Colonic mucosa (tissue), 4 donors: Measurements from ENCODE around the gene SEMA4D. TPM values are rescaled to one million over a fixed set of nuclear protein-coding genes. Genes with fewer than 3 reads are reported as not detected.

Source experiments
- DNase-seq: peaks from one replicate; pipeline ENCODE4 v3.0.0-alpha.2; 2020
- H3K27ac ChIP-seq: fragments of 200-600 bp; one replicate; pipeline ENCODE4 v1.8.0; 2021
- H3K27me3 ChIP-seq: fragments of 200-600 bp; one replicate; pipeline ENCODE4 v1.8.0; 2021
- H3K36me3 ChIP-seq: fragments of 200-600 bp; one replicate; pipeline ENCODE4 v1.8.0; 2021
- H3K4me1 ChIP-seq: fragments of 200-600 bp; one replicate; pipeline ENCODE4 v1.8.0; 2021; ENCODE audit warnings: mild to moderate bottlenecking
- H3K4me3 ChIP-seq: fragments of 200-600 bp; one replicate; pipeline ENCODE4 v1.8.0; 2021
- H3K9ac ChIP-seq, 2 donors: one replicate each; pipeline ENCODE4 v1.7.0; 2013; ENCODE audit warnings: control low read depth in 2 of 2, low read depth in 2 of 2, low read length in 2 of 2
- H3K9me3 ChIP-seq: fragments of 200-600 bp; one replicate; pipeline ENCODE4 v1.8.0; 2021
- CTCF ChIP-seq: fragments of 200-600 bp; IDR thresholded peaks from one replicate; pipeline ENCODE4 v1.8.0; 2022; ENCODE audit warnings: antibody characterized with exemption, mild to moderate bottlenecking
- intact Hi-C: fragments of 100-400 bp; cut with DNase I; formaldehyde crosslinking; loops from one replicate; pipeline ENCODE4 v1.14.1; 2022
- total RNA-seq, 2 donors: library from RNA; stranded (reverse); fragmentation: NEBNext Ultra II Directional in 1 of 2; extraction: Animal tissue kit (Norgen Biotek cat#: 25700) in 1 of 2; gene quantifications; one replicate each; pipeline ENCODE4 v1.2.1, GENCODE V29; 2021
- donor health status: healthy.
- donor health status: DM: no; HTN: no; CAD: no.
- donor health status: DM: no; HTN: no; CAD: no.

Gene SEMA4D
- total RNA-seq, 2 donors from 2014 or later: 14.7 to 19.0 TPM

GRCh38 chr9:89518466-89519365 is 20.8 kb upstream of the SEMA4D start:
- Histone ChIP-seq H3K9me3 (no peaks in the 10 kb centered on the region), H3K27ac (no peak overlapping the region), H3K9ac (no peak overlapping the region), H3K4me3 (no peak overlapping the region), H3K27me3 (no peaks in the 10 kb centered on the region), H3K36me3 (no peaks in the 10 kb centered on the region), H3K4me1 (peaks cover 2% of the 10 kb centered on the region)
- no peak for TF ChIP-seq CTCF
- no peak for DNase-seq
- intact Hi-C loops: no loop called here

GRCh38 chr9:89515416-89515815 is 17.5 kb upstream of the SEMA4D start:
- Histone ChIP-seq H3K27ac (no peak overlapping the region), H3K4me1 (peaks cover 2% of the 10 kb centered on the region), H3K4me3 (no peak overlapping the region), H3K9ac (no peak overlapping the region), H3K9me3 (no peaks in the 10 kb centered on the region), H3K27me3 (no peaks in the 10 kb centered on the region), H3K36me3 (no peaks in the 10 kb centered on the region)
- no peak for TF ChIP-seq CTCF
- DNase-seq: no peak
- intact Hi-C loops: no loop called here

- Histone ChIP-seq H3K27me3 (no peaks in the 10 kb centered on the region), H3K27ac (no peak overlapping the region), H3K36me3 (no peaks in the 10 kb centered on the region), H3K4me3 (no peak overlapping the region), H3K4me1 (peaks cover 2% of the 10 kb centered on the region), H3K9me3 (no peaks in the 10 kb centered on the region), H3K9ac (no peak overlapping the region)
- intact Hi-C loops: no loop called here
- DNase-seq: no peak
- no peak for TF ChIP-seq CTCF
Measured at GRCh38 chr9:89514956-89515355, 17.0 kb upstream of the SEMA4D start.

GRCh38 chr9:89514337-89514736 is 16.4 kb upstream of the SEMA4D start:
- H3K27me3 ChIP-seq: no peaks in the 10 kb centered on the region
- H3K4me1 ChIP-seq: no peaks in the 10 kb centered on the region
- no peaks in the 10 kb centered on the region for H3K9me3 ChIP-seq
- no peak for TF ChIP-seq CTCF
- H3K27ac ChIP-seq: no peak overlapping the region
- DNase-seq: no peak
- no peak overlapping the region for H3K4me3 ChIP-seq
- intact Hi-C loops: no loop called here
- H3K36me3 ChIP-seq: no peaks in the 10 kb centered on the region
- H3K9ac ChIP-seq: no peak overlapping the region

GRCh38 chr9:89513837-89514236 is 15.9 kb upstream of the SEMA4D start:
- Histone ChIP-seq H3K9ac (no peak overlapping the region), H3K9me3 (no peaks in the 10 kb centered on the region), H3K27me3 (no peaks in the 10 kb centered on the region), H3K27ac (no peak overlapping the region), H3K4me1 (no peaks in the 10 kb centered on the region), H3K4me3 (no peak overlapping the region), H3K36me3 (no peaks in the 10 kb centered on the region)
- no peak for TF ChIP-seq CTCF
- no peak for DNase-seq
- intact Hi-C loops: no loop called here
